Measurements from ENCODE around the gene SAMD11.
"Not testable (repeated sequence)": the region's sequence is repeated elsewhere in the genome, so short reads cannot be mapped to it uniquely, and the experiment has no call there.

Gene SAMD11

DNA sequence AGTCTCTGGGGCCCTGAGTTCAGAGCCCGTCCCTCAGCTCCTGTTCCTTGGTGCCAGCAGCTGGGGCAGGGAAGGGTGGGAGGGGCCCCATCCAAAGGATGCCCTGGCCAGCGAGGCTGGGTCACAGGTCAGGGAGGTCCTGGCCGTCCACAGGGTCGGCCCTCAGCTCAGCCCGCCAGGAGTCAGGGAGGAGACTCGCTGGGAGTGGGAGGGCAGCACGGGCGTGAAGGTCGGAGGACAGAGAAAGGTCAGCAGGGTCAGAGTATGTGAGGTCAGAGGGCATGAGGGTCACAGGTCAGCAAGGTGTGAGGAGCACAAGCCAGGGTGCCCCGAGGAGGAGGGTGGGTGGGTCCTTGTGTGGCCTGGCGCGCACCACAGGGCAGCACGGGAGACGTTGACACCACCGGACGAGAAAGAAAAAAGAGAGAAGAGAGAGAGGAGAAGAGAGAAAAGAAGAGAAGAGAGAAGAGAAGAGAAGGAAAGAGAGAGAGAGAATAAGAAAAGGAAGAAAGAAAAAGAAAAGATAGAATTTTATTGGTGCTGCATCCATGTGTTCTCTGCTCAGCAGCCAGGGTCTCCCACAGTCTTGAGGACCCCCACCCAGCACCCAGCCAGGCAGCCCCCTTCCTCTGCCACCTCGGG, 51.1 kb downstream of the SAMD11 start:
- no peak for DNase-seq (ENCODE audit: low read depth, low spot score)

GRCh38 chr1:975365-975764, 51.6 kb downstream of the SAMD11 start:
- no peak for DNase-seq (ENCODE audit: low read depth, low spot score)

DNA sequence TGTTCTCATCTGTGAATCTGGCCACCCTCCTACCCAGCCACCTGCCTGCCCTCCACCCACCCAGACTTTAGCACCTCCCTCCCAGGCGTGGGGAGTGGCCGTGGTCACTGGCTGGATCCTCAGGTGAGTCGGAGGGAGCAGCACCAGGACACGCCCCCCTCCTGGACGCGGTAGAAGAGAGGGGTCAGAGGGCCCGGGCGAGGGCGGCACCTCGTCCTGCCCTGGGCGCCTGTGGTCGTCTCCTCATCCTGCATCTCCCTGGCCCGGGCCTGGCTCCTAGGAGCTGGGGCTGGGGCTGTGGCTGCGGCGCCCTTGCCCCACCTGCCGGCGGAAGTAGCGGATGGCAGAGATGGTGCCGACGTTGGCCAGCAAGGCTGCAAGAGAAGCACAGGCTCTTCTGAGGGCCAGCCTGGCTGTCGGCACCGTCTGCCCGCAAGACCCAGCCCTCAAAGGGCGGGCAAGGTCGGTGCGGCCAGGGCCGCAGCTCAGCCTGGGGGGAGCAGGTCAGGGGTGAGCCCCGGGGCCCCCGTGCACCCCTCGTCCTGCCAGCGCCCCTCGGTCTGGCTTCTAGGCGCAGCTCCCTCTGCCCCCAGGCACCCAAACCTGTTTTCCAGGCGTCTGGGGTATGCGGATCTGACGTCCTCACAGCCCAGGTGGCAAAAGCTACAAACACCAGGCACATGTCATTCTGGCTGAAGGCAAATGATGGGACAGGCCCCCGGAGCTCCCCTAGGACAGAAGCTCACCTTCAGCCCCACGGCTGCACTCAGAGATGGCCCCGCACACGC, 52.4 kb downstream of the SAMD11 start:
- DNase-seq (ENCODE audit: low read depth, low spot score), result peak; percentile 23

- not testable (repeated sequence) for DNase-seq (ENCODE audit: low read depth, low spot score)
These were observed 53.1 kb downstream of the SAMD11 start for GRCh38 chr1:976791-977190.

GRCh38 chr1:978069-978834, 54.5 kb downstream of the SAMD11 start:
- DNase-seq (ENCODE audit: low read depth, low spot score), result no peak

- DNase-seq (ENCODE audit: low read depth, low spot score), result no peak
These were observed 55.4 kb downstream of the SAMD11 start for GRCh38 chr1:978835-979743.

DNA sequence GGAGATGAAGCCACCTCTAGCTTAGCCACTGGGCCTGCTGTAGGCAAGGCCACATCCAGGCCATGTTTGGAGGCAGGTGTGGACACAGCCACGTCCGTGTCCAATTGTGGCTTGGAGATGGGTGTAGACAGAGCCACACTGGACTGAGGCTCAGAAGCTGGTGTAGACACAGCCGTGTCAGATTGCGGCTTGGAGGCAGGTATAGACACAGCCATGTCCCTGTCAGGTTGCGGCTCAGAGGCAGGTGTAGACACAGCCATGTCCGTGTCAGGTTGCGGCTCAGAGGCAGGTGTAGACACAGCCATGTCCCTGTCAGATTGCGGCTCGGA, 56.0 kb downstream of the SAMD11 start:
- no peak for DNase-seq (ENCODE audit: low read depth, low spot score)

- no peak for DNase-seq (ENCODE audit: low read depth, low spot score)
These were observed 56.4 kb downstream of the SAMD11 start for GRCh38 chr1:980137-980571.

GRCh38 chr1:980602-981395, 57.1 kb downstream of the SAMD11 start:
- DNase-seq (ENCODE audit: low read depth, low spot score), result no peak

- no peak for DNase-seq (ENCODE audit: low read depth, low spot score)
These were observed 57.8 kb downstream of the SAMD11 start for GRCh38 chr1:981491-981954.

GRCh38 chr1:981955-982558, 58.3 kb downstream of the SAMD11 start, which contains the start of gene PERM1:
TSS of gene PERM1 (minus strand) at chr1:982093. CDS start at chr1:981029, 1,064 bp downstream.
- DNase-seq (ENCODE audit: low read depth, low spot score), result no peak

GRCh38 chr1:982765-983436, 59.2 kb downstream of the SAMD11 start:
- DNase-seq (ENCODE audit: low read depth, low spot score), result no peak

DNA sequence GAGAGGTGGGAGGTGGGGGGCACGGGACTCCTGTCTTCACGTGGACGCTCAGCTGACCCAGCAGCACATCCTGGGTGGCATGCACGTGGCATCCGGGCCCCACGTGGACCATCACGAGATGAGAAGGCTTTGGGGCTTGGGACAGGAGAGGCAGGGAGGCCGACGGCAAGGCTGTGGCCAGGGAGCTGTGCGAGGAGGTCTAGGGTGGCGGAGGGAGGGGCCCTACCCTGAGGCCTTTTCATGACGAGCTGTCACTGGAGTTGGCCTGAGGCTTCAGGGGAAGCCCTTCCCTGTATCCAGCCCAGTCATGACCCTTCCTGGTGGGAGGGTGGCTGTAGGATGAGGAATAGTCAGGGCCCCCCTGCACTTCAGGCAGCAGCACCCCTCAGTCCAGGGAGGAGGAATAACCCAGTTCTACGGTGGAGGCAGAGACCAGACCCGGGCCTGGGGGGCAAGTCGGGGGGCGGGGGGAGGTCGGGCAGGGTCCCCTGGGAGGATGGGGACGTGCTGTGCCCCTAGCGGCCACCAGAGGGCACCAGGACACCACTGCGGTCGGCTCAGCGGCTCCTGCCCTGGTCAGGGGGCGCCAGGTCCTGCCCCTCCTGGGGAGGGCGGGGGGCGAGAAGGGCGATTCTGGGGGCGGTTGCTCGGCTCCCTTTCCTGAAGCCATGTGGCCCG, 60.2 kb downstream of the SAMD11 start:
- no peak for DNase-seq (ENCODE audit: low read depth, low spot score)

DNA sequence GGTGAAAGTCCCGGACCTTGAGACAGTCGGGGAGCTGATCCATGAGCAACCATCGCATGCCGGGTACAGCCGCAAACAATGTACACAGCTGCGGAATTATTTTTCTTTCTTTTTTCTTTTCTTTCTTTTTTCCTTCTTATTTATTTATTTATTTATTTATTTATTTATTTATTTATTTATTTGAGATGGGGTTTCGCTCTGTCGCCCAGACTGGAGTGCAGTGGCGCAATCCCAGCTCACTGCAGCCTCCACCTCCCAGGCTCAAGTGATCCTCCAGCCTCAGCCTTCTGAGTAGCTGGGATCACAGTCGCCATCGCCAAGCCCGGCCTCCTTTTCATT, 60.7 kb downstream of the SAMD11 start:
- no peak for DNase-seq (ENCODE audit: low read depth, low spot score)

DNA sequence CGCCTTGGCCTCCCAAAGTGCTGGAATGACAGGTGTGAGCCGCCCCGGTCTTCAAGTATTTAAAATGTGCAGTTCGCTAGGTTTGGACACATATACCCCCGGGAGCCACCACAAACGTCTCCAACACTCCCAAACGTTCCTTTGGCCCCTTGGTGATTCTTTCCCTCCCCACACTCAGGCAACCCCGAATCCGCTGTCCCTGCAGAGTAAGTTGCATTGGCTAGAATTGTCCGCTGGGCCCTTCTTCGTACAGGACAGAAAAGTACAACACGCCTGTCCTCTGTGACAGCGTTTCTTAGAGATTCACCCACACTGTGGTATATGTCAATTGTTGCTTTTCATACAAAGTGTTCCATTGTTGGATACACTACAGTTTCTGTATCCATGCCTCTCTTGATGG, 61.4 kb downstream of the SAMD11 start:
- no peak for DNase-seq (ENCODE audit: low read depth, low spot score)

DNA sequence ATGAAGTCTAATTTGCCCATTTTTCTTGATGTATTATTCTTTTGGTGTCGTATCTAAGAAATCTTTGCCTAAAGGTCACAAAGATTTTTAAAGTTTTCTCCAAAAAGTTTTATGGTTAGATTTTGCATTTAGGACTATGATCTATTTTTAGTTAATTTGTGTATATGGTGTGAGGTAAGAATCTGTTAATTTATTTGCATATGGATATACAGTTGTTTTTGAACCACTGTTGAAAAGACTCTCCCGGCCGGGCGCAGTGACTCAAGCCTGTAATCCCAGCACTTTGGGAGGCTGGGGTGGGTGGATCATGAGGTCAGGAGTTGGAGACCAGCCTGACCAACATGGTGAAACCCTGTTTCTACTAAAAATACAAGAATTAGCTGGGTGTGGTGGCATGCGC, 64.3 kb downstream of the SAMD11 start:
- not testable (repeated sequence) for DNase-seq (ENCODE audit: low read depth, low spot score)

DNA sequence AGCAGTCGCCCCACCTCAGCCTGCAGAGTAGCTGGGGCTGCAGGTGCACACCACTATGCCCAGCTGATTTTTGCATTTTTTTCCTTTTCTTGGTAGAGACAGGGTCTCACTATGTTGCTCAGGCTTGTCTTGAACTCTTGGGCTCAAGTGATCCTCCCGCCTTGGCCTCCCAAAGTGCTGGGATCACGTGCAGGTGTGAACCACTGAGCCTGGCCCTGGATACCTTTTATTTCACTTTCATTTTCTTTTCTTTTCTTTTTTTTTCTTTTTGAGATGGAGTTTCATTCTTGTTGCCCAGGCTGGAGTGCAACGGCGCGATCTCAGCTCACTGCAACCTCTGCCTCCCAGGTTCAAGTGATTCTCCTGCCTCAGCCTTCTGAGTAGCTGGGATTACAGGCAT, 67.6 kb downstream of the SAMD11 start:
- not testable (repeated sequence) for DNase-seq (ENCODE audit: low read depth, low spot score)

DNA sequence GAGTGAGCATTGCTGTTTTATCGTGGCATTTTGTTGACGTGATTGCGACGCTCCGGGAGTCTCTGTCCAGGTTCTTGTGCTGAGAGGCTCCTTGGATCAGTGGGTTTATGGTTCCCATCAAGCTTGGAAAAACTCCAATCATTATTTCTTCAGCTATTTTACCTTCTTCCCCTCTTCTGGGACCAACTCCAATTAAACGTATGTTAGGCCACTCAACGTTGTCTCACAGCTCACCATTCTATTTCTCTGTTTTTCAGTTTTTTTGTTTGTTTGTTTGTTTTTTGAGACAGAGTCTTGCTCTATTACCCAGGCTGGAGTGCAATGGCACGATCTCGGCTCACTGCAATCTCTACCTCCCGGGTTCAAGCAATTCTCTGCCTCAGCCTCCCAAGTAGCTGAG, 68.2 kb downstream of the SAMD11 start:
- DNase-seq (ENCODE audit: low read depth, low spot score), result no peak

DNA sequence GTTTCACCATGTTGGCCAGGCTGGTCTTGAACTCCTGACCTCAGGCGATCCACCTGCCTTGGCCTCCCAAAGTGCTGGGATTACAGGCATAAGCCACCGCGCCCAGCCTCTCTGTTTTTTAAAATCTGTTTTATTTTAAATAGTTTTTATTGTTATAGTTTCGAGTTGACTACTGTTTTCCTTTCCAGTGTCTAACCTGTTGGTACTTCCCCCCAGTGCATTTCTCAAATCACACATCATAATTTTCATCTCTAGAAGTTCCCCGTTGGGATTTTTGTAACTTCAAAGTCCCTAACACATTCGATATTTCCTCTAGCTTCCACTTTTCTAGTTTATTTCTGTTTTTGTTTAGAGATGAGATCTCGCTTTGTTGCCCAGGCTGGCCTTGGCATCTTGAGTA, 68.6 kb downstream of the SAMD11 start:
- DNase-seq (ENCODE audit: low read depth, low spot score), result no peak

All from activated CD4-positive, CD25-positive, alpha-beta regulatory T cell treated with anti-CD3 and anti-CD28 coated beads, Interleukin-2, amount 50 U/mL, for 16 hours (primary cell).